Mucosa of gallbladder (tissue), 1 donor: ENCODE measurements around the gene RAB28. TPM values are rescaled to one million over a fixed set of nuclear protein-coding genes. Genes with fewer than 3 reads are reported as not detected.

Source experiments
- DNase-seq: peaks from one replicate; pipeline ENCODE4 v3.0.0-alpha.2; 2020; ENCODE audit warnings: low spot score
- total RNA-seq: library from RNA; stranded (reverse); gene quantifications from one replicate; pipeline ENCODE4 v1.2.1, GENCODE V29; 2021
- donor health status: DM: no; HTN: no; CAD: no.

Gene RAB28
- total RNA-seq, 1 donor from 2014 or later, result 13.5 TPM

DNA sequence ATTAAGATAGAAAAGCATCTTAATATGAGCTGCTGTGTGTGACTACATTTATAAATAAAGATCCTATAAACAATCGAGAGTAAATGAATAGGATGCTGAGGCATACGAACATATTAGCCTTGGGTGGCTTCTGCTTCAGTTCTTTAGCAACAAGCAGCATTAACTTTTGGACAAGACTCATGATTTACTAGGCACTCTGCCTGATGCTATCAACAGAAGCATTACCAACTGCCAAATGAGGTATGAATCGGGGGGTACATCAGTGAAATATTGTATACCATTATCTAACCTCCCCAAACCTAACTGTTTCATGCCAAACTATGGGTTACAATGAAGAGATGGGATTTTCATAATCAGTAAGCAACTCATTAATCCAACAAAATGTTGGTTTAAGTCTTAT, 113.1 kb downstream of the RAB28 start:
- DNase-seq, result no peak

DNA sequence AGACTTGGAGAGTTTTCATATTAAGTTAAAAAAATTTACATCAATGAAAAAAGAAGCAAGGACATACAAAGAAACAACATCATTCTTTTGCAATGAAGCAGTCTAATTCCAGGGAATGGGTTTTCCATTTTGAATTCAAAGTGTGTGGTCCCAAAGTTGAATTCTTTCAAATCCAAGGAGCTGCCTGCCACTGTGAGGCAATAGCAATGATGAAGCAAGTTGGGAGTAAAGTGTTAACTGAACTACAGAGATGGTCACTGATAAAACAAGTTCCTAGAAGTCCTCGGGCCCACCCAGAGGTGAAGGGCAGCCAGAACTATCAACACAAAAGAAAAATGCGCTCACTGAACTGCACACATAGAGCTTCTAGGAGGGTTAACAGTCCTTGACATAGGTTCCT, 115.9 kb downstream of the RAB28 start:
- no peak for DNase-seq

DNA sequence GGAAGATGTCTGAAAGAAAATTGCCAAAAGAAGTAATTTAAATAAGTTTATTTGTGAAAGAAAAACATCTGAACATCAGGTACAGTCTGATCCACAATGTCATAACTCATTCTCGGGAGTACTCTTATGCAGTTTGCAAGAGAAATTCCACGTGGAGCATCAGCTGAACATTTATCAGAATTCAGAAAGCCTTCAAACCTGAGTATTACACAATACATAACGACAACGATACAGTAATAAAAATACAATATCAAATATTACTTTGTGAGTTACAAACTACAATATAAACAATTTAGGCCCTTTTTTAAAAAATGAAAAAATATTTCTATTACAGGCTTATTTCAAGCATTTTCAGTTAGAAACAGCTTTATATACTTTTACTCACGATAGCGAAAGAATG, 116.4 kb downstream of the RAB28 start:
- DNase-seq, result no peak

DNA sequence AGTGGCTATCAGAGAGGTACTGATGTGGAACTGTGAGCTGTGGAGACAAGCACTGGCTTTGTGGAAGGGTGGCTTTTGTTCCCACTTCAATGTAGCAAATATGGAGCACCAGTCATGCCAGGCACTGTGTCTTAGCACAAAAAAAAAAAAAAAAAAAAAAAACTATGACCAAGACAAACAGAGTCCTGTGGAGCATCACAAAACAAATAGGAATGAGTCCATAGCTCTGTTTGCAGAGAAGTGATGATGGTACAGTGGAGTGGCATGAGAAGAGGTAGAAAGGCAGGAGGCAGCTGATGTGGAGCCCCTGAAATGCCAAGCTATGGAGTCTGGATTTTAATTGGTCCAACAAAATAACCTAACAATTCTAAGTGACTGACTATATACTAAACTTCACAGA, 116.9 kb downstream of the RAB28 start:
- no peak for DNase-seq

DNA sequence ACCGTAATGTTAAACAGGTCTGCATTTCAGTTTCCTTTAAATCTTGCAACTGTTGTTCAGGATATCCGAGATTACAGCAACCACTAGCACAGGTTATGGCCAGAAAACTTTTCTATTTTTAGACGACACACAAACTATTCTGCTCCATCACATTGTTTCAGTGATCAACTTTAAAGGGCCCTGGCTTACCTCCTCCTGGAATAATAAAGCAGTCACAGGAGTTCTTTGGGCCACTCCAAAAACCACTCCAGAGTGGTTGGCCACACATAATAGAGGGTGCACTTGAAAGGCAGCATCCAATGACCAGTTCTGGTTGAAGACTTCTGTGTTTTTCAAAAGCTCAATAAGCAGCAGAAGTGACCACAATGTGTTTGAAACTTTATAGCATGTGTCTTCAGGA, 118.9 kb downstream of the RAB28 start:
- no peak for DNase-seq

DNA sequence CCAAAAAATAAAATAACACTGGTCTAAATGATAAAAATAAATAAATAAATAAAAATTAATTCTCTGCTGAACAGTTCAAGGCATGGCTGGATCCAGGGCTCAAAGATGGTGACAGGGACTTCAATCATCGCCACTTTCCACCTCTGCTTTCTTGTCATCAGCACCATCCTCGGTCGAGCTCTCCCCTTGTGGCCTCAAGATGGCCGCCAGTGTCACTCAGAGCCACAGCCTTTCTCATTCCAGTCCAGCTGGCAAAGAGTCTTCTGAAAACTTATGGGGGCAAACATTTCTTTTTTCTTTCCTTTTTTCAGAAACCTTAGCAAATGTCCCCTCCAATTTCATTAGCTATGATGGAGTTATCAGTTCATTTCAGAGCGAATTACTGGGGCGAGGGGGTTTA, 119.5 kb downstream of the RAB28 start:
- no peak for DNase-seq

DNA sequence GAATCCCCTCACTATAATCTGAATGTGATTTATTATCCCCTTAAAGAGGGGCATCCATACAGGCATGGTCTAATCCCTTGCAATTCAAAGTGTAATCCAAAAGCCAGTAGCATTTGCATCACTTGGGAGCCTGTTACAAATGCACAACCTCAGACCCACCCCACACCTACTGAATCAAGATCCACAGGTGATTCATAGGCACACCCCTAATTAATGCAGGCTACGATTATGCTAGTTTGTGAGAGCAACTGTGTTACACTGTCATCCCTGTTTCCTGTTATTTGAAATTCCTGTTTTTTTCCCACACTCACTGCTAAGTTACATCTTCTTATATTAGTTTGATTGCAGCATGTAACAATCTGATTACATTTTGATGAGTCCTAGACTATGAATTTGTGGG, 120.0 kb downstream of the RAB28 start:
- DNase-seq, result no peak

DNA sequence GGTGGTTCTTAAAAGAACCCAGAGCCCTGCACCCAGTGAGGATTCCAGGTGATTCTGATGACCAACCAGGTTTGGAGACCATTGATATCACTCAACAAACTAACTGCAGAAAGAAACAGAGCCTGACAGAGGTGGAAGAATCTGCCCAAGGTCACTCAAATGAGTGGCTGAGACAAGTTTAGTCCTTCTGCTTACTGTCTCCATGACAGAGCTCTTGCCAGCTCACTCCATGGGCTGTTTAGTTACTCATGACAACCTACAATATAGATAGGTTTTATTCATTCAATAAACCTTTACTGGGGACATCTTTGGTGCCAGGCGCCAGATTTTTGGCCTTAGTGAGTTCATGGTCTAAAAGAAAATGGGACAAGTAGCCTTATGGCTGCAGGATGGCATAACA, 124.3 kb downstream of the RAB28 start:
- no peak for DNase-seq

DNA sequence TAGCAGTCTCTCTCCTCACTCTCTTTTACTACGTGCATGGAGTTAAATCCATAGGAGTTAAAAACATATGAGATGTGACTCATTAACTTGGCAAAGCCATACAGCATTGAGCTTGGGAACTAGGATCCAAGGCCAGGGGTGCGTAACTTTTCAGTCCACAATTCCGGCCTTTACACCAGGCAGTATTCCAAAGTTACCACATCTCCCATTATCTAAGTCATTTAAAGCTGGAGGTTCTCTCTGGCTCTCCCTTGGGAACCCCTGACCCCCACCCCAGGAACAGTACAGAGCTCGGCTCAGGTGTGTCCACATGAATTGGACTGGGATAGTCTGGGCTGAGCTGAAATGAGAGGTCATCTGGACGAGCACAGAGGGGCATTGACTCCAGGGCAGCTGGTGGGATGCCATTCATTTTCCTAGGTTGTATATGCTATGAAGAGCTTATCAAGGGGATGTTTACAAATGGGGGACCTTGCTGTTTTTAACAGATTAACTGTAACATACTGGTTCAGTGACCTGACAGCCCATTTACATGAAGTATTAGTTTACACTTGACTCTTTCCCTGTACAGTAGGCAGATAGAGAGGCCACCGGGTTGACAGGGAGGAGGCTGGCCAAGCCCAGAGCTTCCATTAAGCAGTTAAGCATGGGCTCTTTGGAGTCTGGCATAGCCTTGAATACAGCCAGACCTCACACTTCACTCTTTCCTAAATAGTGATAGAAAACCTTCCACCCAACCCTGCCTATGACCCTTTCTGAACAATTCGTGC, 128.8 kb downstream of the RAB28 start:
- DNase-seq, result no peak

DNA sequence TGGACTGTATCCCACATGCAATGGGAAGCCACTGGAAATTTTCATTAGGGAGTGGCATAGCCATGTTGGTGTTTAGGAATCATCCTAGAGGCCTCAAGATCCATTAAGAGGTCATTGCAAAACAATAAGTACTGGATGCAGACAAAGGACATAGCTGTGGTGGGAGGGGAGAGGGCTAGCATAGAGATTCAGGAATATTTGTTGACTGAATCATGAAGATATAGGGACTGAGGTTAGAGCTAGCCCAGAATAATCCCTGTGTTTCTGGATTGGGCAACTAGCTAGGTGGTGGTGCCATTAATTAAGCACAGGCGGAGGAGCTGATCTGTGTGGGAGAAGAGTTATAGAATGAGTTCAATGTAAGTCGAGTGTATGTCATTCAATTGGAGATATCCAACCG, 135.0 kb downstream of the RAB28 start:
- no peak for DNase-seq

DNA sequence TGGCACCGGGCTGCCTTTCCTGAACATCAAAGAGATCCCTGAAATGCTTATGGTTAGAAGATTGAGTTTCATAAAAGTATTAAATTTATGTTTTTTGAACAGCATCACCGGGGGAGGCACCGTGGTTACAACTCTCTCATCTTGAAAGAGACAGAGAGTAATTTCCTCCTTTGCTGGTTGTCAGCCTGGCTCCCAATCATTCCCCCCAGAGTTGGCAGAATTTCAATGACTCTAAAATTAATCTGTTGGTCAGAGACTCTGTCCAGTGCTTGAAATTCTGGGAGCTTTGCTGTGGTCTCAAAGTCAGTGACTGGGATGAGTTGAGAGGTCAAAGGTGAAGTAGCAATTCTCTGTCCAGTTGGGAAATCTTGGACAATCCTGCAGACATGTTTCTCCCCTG, 135.9 kb downstream of the RAB28 start:
- no peak for DNase-seq

DNA sequence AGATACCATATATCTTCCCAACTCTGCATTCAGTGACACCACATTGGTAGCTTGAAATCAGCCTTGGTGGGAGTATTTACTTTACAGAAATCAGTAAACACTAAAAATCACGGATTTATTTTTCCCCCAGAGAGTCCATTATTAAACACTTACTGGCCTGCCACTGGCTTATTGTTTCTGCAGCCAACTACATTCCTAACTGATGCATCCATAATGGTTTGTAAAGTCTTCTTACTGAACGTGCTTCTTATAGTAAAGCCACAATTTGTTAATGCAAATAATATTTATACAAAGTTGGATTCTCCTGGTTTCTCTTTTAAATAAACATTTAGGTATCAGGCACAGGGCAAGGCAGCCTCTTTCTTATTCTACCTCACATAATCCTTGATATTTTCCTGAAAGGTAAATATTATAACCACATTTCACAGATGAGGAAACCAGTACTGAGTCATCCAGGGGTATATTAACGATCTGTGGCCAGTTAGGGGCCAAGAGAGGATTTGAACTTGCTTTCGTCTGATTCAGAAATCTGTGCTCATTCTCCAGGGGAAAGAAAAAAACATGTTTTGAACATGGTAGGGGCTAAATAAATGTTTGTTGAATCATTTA, 136.5 kb downstream of the RAB28 start:
- DNase-seq, result no peak

DNA sequence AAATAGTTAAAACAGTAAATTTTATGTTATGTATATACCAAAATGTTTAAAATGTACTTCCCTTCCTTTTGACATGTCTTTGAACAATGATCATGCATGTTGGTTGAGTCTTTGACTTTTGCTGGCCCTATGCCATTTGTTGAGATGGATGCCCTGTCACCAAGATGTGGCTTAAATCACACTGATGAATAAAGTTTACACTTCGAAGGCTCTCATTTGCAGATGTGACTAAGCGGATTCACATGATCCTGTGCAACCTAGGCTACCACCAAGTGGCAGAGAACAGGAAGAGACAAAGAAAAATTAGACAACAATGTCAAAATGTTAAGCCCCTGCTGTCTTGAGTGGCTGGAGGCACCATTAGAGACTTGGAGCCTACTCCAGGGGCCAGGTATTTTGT, 139.9 kb downstream of the RAB28 start:
- no peak for DNase-seq

DNA sequence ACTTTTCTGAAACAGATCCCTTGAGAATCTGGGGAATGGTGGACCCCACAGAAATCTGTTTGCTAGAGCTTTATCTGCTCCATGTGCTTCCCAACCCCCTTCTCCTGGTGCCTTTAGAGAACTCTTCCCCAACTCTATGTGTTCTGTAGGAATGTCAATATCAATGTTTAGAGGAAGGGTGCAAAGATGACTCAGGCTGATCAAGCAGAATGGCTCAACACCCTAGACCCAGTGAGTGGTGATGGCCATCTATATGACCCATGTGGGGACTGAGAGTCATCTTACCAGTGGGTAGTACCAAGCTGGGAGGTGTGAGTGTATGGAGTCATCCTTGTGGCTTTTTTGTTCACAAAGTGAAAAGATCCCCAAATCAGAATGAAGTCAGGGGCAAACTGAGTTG, 143.5 kb downstream of the RAB28 start:
- DNase-seq, result no peak

DNA sequence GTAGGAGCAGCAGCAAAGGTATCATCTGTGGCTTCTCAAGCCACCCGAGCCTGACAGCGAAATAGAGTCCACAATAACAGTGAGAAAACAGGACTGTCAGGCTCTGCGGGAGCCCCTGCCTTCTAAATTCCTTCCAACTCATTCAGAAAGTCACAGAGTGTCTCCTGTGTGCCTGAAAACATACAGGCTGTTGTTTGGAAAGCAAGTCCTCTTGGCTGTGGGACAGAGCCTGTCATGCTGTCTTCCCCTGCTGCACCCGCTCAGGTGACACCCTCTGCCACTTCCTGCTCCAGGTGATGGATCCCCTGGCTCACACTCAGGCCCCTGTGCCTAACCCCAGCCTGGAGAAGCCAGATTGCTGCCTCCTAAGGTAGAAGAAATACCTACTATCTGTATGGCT, 152.3 kb downstream of the RAB28 start:
- DNase-seq, result no peak

DNA sequence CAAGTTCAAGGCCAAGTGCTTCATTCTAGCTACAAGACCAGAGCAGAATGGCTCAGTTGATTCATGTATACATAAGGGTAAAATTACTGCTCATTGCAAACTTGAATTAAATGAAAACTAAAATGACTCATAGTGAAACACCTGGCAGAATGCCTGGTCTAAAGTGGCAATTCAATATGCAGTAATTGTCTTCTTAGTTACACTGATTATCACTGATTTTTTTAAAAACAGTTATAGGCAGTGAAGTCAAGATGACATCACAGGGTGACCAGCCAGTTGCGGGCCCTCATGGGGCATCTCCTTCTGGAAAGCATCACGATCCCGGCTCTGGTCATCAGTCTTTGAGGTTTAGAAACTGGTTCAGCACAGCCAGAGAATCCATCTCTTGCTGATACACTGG, 154.2 kb downstream of the RAB28 start:
- peak; percentile 16 for DNase-seq

DNA sequence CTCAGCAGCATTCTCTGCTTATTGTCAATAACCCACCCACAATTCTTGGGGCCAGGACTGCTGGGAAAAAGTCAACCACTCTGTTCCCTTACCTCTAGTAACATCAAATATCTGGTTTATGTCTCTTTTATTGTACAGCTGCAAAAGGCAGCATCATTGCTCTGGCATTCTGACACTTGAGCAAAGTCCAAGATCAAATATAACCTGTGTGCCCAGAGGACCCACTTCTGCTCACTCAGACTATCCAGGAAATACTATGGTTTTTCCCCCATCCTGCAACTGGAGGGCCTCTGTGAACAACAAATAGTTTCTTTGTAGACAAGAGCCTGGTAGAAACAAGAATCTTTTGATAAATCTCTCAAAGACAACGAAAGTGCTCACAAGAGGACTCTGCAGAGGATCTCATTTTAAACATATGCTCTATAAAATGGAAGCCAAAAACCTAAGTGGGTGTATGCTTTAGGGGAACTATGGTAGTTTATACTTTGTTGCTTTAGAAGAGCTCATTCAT, 154.7 kb downstream of the RAB28 start:
- no peak for DNase-seq

DNA sequence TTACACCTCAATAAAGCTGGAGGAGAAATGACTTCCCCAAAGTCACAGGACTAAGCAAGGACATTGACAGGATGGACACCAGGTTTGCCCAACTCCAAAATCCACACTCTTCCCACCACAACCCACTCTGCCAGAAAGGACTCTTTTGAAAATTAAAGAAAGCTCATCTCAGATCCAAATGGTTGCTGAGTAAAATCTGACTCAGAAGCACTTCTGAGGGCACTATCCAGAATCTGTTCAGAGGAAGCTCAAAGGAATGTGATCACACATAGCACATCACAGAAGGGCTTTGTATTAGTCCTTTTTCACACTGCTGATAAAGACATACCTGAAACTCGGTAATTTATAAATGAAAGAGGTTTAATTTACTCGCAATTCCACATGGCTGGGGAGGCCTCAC, 155.5 kb downstream of the RAB28 start:
- no peak for DNase-seq

DNA sequence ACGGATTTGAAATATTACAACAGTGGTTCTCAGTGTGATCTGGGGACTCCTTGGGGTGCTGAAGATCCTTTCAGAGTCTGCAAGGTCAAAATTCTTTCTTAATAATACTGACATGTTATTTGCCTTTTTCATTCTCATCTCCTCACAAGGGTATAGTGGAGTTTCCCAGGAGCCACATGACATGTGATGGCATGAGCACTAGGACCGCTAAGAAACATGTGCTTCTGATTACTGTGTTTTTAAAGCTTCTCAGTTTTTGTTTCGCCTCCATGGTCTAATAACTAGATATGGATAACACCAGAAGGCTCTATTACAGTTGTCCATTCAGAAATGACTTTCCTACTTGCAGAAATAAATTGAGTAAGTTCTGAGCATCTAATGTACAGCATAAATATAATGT, 156.1 kb downstream of the RAB28 start:
- no peak for DNase-seq

DNA sequence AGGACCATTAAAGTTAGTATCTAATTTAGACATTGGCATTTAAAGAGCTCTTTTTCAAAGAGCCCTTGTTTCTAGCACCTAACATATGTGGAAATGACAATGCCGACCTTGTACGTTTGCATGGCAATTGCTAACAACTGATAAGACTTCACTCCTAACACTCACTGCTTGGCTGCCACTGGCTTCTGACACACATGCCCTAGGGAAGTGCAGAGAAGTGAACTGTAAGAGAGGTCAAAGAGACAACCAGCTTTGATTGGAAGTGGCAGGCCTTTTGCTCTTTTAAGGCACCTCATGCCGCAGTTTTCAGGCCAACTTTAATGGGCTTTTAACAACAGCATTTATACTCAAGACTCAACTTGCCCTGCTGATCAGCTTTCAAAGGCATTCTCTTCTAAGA, 158.4 kb downstream of the RAB28 start:
- DNase-seq, result no peak

DNA sequence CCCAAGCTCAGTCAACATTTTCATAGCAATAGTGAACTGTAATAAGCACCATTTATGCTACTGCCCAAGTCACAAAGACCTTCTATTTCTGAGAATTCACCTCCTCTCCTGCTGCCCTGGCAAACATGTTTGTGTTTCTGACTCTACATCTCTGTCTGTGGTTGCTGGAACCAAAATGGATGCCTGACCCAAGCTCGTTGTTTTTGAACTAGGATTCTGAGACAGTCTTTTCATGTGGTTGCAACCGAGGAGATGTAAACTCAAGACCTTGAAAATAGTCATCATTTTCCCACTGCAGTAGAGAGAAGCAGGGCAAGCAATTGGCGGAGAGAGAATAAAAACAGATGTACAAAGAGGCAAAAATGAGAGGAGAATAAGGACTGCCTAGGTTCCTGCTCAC, 160.2 kb downstream of the RAB28 start:
- no peak for DNase-seq

DNA sequence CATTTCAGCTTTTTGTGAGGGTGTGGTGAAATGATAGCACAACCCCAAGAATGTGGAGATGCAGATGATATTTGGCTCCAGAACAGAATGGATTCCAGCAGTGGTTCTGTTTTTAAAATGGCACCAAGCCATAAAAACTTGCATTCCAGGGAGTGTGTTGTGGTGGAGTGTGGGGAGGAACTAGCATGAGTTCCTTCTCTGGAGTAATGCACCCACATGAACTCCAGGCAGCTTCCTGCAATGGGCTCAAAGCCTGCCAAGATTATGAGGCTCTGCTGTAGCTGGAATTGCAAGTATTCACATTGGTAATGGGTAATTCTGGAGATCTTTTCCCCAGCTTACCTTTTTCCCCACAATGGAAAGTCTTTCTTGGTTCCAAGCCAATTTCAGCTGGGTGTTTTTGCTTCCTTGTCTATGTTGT, 161.4 kb downstream of the RAB28 start:
- no peak for DNase-seq
